GM12872 (cell line): Measurements from ENCODE around the gene EGFL7.

Experiments
- TF ChIP-seq, protein P1 (sequence below): IDR thresholded peaks from 3 replicates; pipeline ENCODE4 v1.5.1; 2011; ENCODE audit warnings: low read depth, mild to moderate bottlenecking, low read length, moderate library complexity; ENCODE audit not compliant: insufficient read depth

EGFL7 gene

GRCh38 chr9:136719195-136719880 lies 56.6 kb downstream of the EGFL7 start:
- TF ChIP-seq, protein P1, sequence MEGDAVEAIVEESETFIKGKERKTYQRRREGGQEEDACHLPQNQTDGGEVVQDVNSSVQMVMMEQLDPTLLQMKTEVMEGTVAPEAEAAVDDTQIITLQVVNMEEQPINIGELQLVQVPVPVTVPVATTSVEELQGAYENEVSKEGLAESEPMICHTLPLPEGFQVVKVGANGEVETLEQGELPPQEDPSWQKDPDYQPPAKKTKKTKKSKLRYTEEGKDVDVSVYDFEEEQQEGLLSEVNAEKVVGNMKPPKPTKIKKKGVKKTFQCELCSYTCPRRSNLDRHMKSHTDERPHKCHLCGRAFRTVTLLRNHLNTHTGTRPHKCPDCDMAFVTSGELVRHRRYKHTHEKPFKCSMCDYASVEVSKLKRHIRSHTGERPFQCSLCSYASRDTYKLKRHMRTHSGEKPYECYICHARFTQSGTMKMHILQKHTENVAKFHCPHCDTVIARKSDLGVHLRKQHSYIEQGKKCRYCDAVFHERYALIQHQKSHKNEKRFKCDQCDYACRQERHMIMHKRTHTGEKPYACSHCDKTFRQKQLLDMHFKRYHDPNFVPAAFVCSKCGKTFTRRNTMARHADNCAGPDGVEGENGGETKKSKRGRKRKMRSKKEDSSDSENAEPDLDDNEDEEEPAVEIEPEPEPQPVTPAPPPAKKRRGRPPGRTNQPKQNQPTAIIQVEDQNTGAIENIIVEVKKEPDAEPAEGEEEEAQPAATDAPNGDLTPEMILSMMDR, result no peak

DNA sequence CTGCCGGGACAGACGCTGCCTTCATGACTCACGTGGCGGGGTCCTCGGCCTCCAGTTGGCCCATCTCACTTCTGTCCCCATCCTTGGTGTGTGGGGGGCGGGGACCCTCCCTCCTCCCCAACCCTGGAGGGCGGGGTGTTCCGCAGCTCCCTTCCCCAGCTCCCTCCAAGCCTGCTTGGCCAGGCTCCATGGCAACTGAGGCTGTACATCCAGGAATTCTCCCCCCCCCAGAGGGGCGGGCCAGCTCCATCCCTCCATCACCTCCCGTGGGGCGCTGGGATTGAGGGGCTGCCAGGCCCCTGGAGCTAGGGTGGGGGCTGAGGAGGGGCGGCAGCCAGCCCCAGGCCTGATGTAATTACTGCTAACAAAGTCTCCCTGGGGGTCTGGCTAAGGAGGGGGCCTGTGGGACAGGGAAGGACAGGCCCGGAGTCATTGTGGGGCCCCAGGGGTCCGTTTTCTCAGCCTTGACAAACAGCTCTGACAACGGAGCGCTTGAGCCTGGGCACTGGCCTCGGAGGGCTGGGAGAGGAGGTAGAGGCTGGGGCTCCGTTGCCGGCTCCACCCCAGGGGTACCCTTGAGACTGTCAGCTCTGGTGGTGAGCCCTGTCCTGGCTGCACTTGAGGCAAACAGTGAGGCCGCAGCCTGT lies 57.7 kb downstream of the EGFL7 start:
- TF ChIP-seq, protein P1, result no peak

DNA sequence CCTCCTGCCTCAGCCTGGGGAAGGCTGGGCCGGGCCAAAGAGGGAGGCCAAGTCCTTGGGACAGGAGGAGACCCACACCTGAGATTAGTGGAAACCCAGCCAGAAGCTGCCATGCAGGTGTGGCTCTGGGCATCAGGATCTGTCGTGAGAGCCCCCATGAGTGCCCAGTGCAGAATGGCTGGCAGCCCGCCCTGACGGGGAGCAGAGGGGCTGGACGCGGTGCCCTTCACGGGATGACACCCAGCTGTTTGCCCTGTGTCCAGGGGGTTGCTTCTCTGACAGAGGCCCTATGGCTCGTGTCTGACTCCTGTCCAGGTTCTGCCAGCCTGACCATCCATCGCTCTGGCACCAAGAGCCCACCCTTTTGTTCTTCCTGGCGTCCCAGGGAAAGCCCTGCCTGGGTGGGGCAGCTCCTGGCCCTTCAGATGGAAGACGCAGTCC lies 58.2 kb downstream of the EGFL7 start:
- TF ChIP-seq, protein P1, result no peak

DNA sequence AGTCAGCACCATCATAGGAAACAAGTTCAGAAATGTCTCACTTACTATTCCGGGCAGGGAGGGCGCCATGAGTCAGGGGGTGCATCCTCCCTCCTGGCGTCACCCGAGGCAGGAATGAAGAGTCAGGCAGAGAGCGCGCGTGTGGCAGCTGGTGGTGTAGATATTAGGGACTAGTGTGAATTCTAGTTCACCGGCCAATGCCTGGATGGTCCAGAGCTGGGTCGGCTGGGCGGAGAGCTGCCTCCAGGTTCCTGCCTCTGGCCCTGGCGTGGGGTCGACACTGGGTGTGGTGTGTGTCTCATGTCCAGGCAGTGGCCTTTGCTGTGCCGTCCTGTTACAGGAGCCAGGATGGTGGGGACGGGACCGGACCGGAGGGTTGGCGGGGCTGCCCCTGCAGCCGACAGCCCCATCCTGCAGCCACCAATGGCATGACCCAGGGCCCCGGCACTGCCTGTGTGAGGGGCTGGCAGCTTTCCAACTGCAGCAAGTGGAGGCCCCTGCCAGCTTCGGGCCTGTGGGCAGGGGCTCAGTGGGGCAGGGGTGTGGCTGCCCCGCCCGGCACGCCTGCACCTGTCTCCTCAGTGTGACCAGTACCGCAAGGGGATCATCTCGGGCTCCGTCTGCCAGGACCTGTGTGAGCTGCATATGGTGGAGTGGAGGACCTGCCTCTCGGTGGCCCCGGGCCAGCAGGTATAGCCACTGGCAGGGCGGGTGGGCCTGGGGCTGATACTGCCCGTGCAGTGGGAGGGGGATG lies 58.8 kb downstream of the EGFL7 start:
- TF ChIP-seq, protein P1, result no peak
